Gastrocnemius medialis (tissue), 4 donors: ENCODE data around the gene ARHGEF37. TPM values are rescaled to one million over a fixed set of nuclear protein-coding genes. Genes with fewer than 3 reads are reported as not detected.
A peak's percentile ranks its signal among the peaks of the same experiment; 100 is the strongest.

Source experiments
- ATAC-seq, 2 donors: fragments of 150-250 bp; one replicate each; pipeline ENCODE4 v1.9.1; 2016
- DNase-seq, 2 donors: peaks; one replicate each; pipeline ENCODE4 v3.0.0-alpha.2; 2019
- H3K27ac ChIP-seq, 4 donors: fragments of 200-600 bp; sonication (generic); 1 replicate in 1 of 4; 2 replicates in 3 of 4; pipeline ENCODE4 v1.5.1; 2016 to 2018; ENCODE audit warnings: mild to moderate bottlenecking in 2 of 4, moderate library complexity in 1 of 4
- H3K27me3 ChIP-seq, 3 donors: fragments of 200-600 bp; sonication (generic) in 2 of 3; 1 replicate in 1 of 3; 2 replicates in 2 of 3; pipeline versions ENCODE4 v1.5.1 to v1.6.0; 2016 to 2019; ENCODE audit warnings: mild to moderate bottlenecking in 1 of 3, moderate library complexity in 1 of 3
- H3K36me3 ChIP-seq, 2 donors: fragments of 200-600 bp; sonication (generic) in 1 of 2; one replicate each; pipeline ENCODE4 v1.5.1; 2017 to 2018
- H3K4me1 ChIP-seq, 2 donors: fragments of 200-600 bp; sonication (generic) in 1 of 2; one replicate each; pipeline ENCODE4 v1.5.1; 2016 to 2017; ENCODE audit warnings: mild to moderate bottlenecking in 2 of 2
- H3K4me3 ChIP-seq, 4 donors: fragments of 200-600 bp; sonication (generic) in 3 of 4; 1 replicate in 1 of 4; 2 replicates in 3 of 4; pipeline ENCODE4 v1.5.1; 2016 to 2019; ENCODE audit warnings: mild to moderate bottlenecking in 2 of 4
- H3K9me3 ChIP-seq, 3 donors: fragments of 200-600 bp; sonication (generic) in 2 of 3; 1 replicate in 1 of 3; 2 replicates in 2 of 3; pipeline ENCODE4 v1.5.1; 2016 to 2019
- POLR2A ChIP-seq, 2 donors: fragments of 450-650 bp; IDR thresholded peaks; one replicate each; pipeline ENCODE4 v1.6.1; 2017; ENCODE audit warnings: antibody characterized with exemption in 2 of 2, mild to moderate bottlenecking in 2 of 2, moderate library complexity in 2 of 2
- in situ Hi-C, 4 donors: fragments of 200-750 bp; cut with MboI; loops; one replicate each; pipeline versions ENCODE4 v1.15.0 to v1.8.0; 2017; ENCODE audit warnings: low sequenced_read_pairs in 4 of 4
- intact Hi-C: fragments of 100-400 bp; cut with DNase I; formaldehyde crosslinking; loops from one replicate; pipeline ENCODE4 v1.15.1; 2023; ENCODE audit warnings: low total_unique reads
- total RNA-seq, 4 donors: library from RNA; depleted of rRNA; stranded (reverse); fragments of >200 nt; gene quantifications; one replicate each; pipeline versions ENCODE4 v1.1.0 to v1.2.3, GENCODE V29; 2016
- TF ChIP-seq, protein P1 (sequence below), 5 experiments: fragments of 450-650 bp in 3 of 5; fragments of 200-600 bp in 2 of 5; sonication (generic) in 2 of 5; IDR thresholded peaks in 4 of 5; conservative IDR thresholded peaks in 1 of 5; 1 replicate in 4 of 5; 2 replicates in 1 of 5; pipeline ENCODE4 v1.5.1; 2016 to 2019; ENCODE audit warnings: antibody characterized with exemption in 5 of 5, mild to moderate bottlenecking in 3 of 5, moderate library complexity in 3 of 5

ARHGEF37 gene
- total RNA-seq, 4 donors from 2014 or later, result 9.5 to 28.6 (median 21.0) TPM

DNA sequence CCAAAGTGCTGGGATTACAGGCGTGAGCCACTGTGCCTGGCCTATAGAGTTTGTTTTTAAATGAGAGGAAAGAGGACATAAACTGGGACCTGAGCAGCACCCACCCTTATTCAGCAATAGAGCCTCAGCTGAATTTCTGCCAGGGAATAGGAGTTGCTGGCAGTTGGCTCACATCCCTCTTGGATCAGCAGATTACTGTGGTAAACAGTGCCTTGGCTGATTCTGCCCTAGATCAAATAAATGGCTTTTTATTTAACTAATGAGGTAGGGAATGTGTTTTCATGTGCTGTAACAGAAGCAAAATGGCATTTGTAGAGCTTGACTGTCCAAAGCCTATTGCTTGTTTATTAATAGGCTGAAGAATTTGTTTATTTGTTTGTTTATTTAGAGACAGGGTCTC, 2.1 kb downstream of the ARHGEF37 start:
- Histone ChIP-seq H3K36me3 (no peaks in the 10 kb centered on the region), H3K4me3 (peak overlapping the region in 2 of 4 donors; percentile 0 to 75), H3K27me3 (no peaks in the 10 kb centered on the region), H3K27ac (peak overlapping the region; percentile 78 to 89 (median 80)), H3K4me1 (peaks cover 15 to 42% of the 10 kb centered on the region in 2 donors), H3K9me3 (no peaks in the 10 kb centered on the region)
- in situ Hi-C loops (loop anchor here in 1 of 4 donors (25.0 kb wide), 1 partner anchor 421 kb away; no protein-coding TSS in a partner anchor), intact Hi-C loops (no loop called here)
- peak in 1 of 2 donors; percentile 33 for DNase-seq
- ATAC-seq, result peak; percentile 23 to 43
- TF ChIP-seq POLR2A (IDR thresholded peaks at IDR 0.05), result no peak
- TF ChIP-seq, protein P1, sequence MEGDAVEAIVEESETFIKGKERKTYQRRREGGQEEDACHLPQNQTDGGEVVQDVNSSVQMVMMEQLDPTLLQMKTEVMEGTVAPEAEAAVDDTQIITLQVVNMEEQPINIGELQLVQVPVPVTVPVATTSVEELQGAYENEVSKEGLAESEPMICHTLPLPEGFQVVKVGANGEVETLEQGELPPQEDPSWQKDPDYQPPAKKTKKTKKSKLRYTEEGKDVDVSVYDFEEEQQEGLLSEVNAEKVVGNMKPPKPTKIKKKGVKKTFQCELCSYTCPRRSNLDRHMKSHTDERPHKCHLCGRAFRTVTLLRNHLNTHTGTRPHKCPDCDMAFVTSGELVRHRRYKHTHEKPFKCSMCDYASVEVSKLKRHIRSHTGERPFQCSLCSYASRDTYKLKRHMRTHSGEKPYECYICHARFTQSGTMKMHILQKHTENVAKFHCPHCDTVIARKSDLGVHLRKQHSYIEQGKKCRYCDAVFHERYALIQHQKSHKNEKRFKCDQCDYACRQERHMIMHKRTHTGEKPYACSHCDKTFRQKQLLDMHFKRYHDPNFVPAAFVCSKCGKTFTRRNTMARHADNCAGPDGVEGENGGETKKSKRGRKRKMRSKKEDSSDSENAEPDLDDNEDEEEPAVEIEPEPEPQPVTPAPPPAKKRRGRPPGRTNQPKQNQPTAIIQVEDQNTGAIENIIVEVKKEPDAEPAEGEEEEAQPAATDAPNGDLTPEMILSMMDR (IDR thresholded peaks at IDR 0.05 in 4 of 5, conservative IDR thresholded peaks at IDR 0.05 in 1 of 5), result no peak

DNA sequence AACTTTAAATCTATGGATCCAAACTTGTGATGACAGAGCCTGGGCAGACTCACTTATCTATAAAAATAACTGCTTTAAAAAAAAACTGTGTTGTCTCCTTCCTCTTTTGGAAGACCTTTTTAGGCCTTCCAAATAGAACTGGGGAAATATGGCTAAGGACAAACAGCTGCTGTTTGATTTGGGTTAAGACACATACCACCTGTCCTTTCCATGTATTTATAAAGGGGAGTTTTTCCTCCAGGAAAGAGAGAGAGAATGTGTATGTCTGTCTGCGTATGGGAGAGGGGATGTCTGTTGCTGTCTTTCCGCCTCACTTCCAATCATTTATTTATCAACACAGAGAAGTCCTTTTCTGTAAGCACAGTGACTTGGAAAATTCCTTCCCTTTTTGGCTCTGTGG, 2.8 kb downstream of the ARHGEF37 start:
- H3K4me3 ChIP-seq, result no peak overlapping the region
- intact Hi-C loops, result no loop called here
- H3K9me3 ChIP-seq, result no peaks in the 10 kb centered on the region
- DNase-seq (no peak), ATAC-seq (no peak)
- peak overlapping the region; percentile 78 to 89 (median 80) for H3K27ac ChIP-seq
- H3K4me1 ChIP-seq, result peaks cover 15 to 42% of the 10 kb centered on the region in 2 donors
- no peak for TF ChIP-seq POLR2A (IDR thresholded peaks at IDR 0.05)
- TF ChIP-seq, protein P1 (IDR thresholded peaks at IDR 0.05 in 4 of 5, conservative IDR thresholded peaks at IDR 0.05 in 1 of 5), result no peak
- H3K27me3 ChIP-seq, result no peaks in the 10 kb centered on the region
- in situ Hi-C loops, result loop anchor here in 1 of 4 donors (25.0 kb wide), 1 partner anchor 422 kb away; no protein-coding TSS in a partner anchor
- H3K36me3 ChIP-seq, result no peaks in the 10 kb centered on the region

DNA sequence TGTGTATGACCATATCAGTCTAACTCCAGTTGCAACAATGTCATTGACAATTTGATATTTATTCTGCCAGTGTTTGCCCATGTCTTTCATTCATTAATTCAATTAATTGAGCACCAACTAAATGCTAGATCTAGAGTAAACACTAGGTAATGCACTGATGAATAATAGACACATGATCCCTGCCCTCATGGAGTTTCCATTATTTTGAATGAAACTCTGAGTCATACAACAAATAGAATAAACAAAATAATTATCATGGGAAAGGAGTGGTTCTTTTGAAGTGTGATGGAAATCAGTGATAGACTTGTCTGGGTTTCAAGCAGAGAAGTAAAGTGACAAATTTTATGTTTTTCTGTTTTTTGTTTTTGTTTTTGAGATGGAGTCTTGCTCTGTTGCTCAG, 4.6 kb downstream of the ARHGEF37 start:
- H3K4me3 ChIP-seq, result no peak overlapping the region
- no peak overlapping the region for H3K27ac ChIP-seq
- DNase-seq (no peak), ATAC-seq (no peak)
- intact Hi-C loops, result no loop called here
- H3K27me3 ChIP-seq, result no peaks in the 10 kb centered on the region
- no peaks in the 10 kb centered on the region for H3K9me3 ChIP-seq
- in situ Hi-C loops, result loop anchor here in 1 of 4 donors (25.0 kb wide), 1 partner anchor 424 kb away; no protein-coding TSS in a partner anchor
- H3K36me3 ChIP-seq, result no peaks in the 10 kb centered on the region
- TF ChIP-seq POLR2A (IDR thresholded peaks at IDR 0.05), result no peak
- TF ChIP-seq, protein P1 (IDR thresholded peaks at IDR 0.05 in 4 of 5, conservative IDR thresholded peaks at IDR 0.05 in 1 of 5), result no peak
- peaks cover 15 to 35% of the 10 kb centered on the region in 2 donors for H3K4me1 ChIP-seq

DNA sequence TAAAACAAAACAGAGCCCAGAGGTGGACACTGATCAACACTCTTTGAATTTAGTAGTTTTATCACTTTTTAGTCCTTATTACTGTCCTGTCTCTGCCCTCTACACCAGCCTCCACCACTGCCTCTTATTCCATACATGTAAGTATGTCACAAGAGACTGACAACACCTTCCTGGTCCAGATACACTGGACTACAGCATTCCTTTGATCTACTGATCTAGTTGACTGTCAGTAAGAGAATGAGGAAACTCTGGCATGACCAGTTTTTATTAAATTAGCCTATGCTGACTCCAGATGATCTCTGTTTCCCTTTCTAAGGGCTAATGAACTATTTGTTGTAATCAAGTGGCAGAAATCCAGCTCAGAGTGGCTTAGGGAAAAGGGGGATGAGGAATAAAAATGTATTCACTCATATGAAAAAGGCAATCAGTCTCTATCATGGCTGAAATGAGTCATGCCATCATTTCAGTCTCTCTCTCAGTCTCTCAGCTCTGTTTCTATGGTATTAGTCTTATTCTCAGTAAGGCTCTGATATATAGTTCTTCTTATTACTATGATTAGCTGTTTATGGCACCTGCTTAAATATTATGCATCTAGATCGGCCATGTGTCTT, 5.5 kb downstream of the ARHGEF37 start:
- intact Hi-C loops (no loop called here), in situ Hi-C loops (loop anchor here in 1 of 4 donors (25.0 kb wide), 1 partner anchor 425 kb away; no protein-coding TSS in a partner anchor)
- DNase-seq, result no peak
- peaks cover 15 to 34% of the 10 kb centered on the region in 2 donors for H3K4me1 ChIP-seq
- H3K36me3 ChIP-seq, result no peaks in the 10 kb centered on the region
- no peaks in the 10 kb centered on the region for H3K27me3 ChIP-seq
- no peaks in the 10 kb centered on the region for H3K9me3 ChIP-seq
- TF ChIP-seq, protein P1 (IDR thresholded peaks at IDR 0.05 in 4 of 5, conservative IDR thresholded peaks at IDR 0.05 in 1 of 5), result no peak
- TF ChIP-seq POLR2A (IDR thresholded peaks at IDR 0.05), result no peak
- H3K27ac ChIP-seq, result peak overlapping the region in 1 of 4 donors; percentile 31
- no peak overlapping the region for H3K4me3 ChIP-seq
- ATAC-seq, result no peak
